Colonic mucosa (tissue), 4 donors: Measurements from ENCODE around the gene SHOC1. TPM values are rescaled to one million over a fixed set of nuclear protein-coding genes. Genes with fewer than 3 reads are reported as not detected.
"Not testable (repeated sequence)": the region's sequence is repeated elsewhere in the genome, so short reads cannot be mapped to it uniquely, and the experiment has no call there.

Experiments used
- DNase-seq: peaks from one replicate; pipeline ENCODE4 v3.0.0-alpha.2; 2020
- H3K27ac ChIP-seq: fragments of 200-600 bp; one replicate; pipeline ENCODE4 v1.8.0; 2021
- H3K27me3 ChIP-seq: fragments of 200-600 bp; one replicate; pipeline ENCODE4 v1.8.0; 2021
- H3K36me3 ChIP-seq: fragments of 200-600 bp; one replicate; pipeline ENCODE4 v1.8.0; 2021
- H3K4me1 ChIP-seq: fragments of 200-600 bp; one replicate; pipeline ENCODE4 v1.8.0; 2021; ENCODE audit warnings: mild to moderate bottlenecking
- H3K4me3 ChIP-seq: fragments of 200-600 bp; one replicate; pipeline ENCODE4 v1.8.0; 2021
- H3K9ac ChIP-seq, 2 donors: one replicate each; pipeline ENCODE4 v1.7.0; 2013; ENCODE audit warnings: control low read depth in 2 of 2, low read depth in 2 of 2, low read length in 2 of 2
- H3K9me3 ChIP-seq: fragments of 200-600 bp; one replicate; pipeline ENCODE4 v1.8.0; 2021
- intact Hi-C: fragments of 100-400 bp; cut with DNase I; formaldehyde crosslinking; loops from one replicate; pipeline ENCODE4 v1.14.1; 2022
- total RNA-seq, 2 donors: library from RNA; stranded (reverse); fragmentation: NEBNext Ultra II Directional in 1 of 2; extraction: Animal tissue kit (Norgen Biotek cat#: 25700) in 1 of 2; gene quantifications; one replicate each; pipeline ENCODE4 v1.2.1, GENCODE V29; 2021
- TF ChIP-seq, protein P1 (sequence below): fragments of 200-600 bp; IDR thresholded peaks from one replicate; pipeline ENCODE4 v1.8.0; 2022; ENCODE audit warnings: antibody characterized with exemption, mild to moderate bottlenecking
- donor health status: healthy.
- donor health status: DM: no; HTN: no; CAD: no.
- donor health status: DM: no; HTN: no; CAD: no.

The SHOC1 gene
- total RNA-seq, 2 donors from 2014 or later = 0.37 TPM; not detected in 1

DNA sequence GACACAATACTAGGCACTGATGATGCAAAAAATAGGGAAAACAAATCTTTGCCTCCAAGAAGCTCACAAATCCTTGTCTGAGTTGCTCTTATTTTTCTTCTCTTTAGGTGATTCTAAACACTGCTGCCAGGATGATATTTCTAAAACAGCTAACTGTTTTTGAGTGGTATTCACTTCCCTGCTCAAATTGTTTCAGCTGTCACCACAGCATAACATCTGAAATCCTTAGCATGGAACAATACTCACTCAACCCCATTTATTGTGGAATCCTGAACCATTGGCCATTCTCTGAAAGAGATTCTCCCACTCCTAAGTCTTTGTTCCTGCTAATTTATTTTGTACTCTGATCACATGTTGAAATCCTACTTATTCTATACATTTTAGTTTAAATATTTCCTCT, 4.8 kb upstream of the SHOC1 start:
- Histone ChIP-seq H3K9me3 (no peaks in the 10 kb centered on the region), H3K27me3 (no peaks in the 10 kb centered on the region), H3K36me3 (no peaks in the 10 kb centered on the region), H3K4me1 (no peaks in the 10 kb centered on the region), H3K27ac (no peak overlapping the region), H3K9ac (no peak overlapping the region), H3K4me3 (no peak overlapping the region)
- TF ChIP-seq, protein P1, sequence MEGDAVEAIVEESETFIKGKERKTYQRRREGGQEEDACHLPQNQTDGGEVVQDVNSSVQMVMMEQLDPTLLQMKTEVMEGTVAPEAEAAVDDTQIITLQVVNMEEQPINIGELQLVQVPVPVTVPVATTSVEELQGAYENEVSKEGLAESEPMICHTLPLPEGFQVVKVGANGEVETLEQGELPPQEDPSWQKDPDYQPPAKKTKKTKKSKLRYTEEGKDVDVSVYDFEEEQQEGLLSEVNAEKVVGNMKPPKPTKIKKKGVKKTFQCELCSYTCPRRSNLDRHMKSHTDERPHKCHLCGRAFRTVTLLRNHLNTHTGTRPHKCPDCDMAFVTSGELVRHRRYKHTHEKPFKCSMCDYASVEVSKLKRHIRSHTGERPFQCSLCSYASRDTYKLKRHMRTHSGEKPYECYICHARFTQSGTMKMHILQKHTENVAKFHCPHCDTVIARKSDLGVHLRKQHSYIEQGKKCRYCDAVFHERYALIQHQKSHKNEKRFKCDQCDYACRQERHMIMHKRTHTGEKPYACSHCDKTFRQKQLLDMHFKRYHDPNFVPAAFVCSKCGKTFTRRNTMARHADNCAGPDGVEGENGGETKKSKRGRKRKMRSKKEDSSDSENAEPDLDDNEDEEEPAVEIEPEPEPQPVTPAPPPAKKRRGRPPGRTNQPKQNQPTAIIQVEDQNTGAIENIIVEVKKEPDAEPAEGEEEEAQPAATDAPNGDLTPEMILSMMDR = no peak
- no peak for DNase-seq
- intact Hi-C loops = no loop called here

DNA sequence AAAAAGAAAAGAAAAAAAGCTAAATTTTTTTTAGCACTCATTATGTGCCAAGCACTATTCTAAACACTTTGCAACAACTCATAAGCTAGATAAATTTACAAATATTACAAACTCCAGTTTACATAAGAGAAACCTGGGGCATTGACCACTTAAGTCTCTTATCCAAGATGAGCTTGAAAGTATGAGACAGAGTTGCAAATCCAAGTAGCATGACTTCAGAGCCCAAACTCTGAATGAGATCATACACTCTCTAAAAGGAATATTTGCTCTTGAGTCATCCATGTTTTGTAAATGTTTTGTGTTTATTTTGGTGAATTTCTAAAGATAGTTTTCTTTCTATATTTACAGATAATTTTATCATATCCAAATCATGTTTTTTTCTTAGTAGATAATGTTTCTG, 4.0 kb upstream of the SHOC1 start:
- H3K27me3 ChIP-seq = no peaks in the 10 kb centered on the region
- no peak for DNase-seq
- TF ChIP-seq, protein P1 = no peak
- no peaks in the 10 kb centered on the region for H3K4me1 ChIP-seq
- H3K4me3 ChIP-seq = no peak overlapping the region
- H3K9me3 ChIP-seq = no peaks in the 10 kb centered on the region
- intact Hi-C loops = no loop called here
- no peaks in the 10 kb centered on the region for H3K36me3 ChIP-seq
- H3K9ac ChIP-seq = no peak overlapping the region
- H3K27ac ChIP-seq = no peak overlapping the region

DNA sequence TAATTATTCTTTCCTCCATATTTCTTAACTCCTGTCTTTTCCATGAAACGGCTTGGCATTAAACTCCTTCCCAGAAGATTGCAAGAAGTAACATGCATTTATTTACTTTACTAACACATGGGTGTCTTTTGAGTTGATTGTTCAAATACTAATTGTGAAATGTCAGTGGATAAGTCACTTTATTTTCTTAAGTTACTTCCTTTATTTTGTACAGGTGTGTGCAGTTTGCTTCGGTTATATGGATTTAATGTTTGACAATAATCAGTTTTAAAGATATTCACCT, 761 bp upstream of the SHOC1 start:
- TF ChIP-seq, protein P1 = no peak
- intact Hi-C loops = no loop called here
- DNase-seq = no peak
- Histone ChIP-seq H3K4me1 (no peaks in the 10 kb centered on the region), H3K27ac (no peak overlapping the region), H3K27me3 (no peaks in the 10 kb centered on the region), H3K36me3 (no peaks in the 10 kb centered on the region), H3K4me3 (no peak overlapping the region), H3K9me3 (no peaks in the 10 kb centered on the region), H3K9ac (no peak overlapping the region)

DNA sequence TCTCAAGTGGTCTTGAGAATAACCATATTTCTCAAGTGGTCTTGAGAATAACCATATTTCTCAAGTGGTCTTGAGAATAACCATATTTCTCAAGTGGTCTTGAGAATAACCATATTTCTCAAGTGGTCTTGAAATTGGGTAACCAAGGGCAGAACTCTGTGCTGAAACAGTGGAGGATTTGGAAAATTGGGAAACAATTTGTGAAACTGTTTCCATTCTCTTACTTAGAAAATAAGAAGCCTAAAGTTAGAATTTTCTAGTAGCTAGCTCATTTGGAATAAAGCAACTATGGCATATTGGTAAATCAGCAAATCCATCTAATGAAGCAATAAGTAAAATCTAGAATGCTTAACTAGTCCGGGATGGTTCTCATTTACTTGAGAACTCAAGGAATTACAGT, 2.9 kb downstream of the SHOC1 start:
- H3K9me3 ChIP-seq, H3K27me3 ChIP-seq, H3K4me1 ChIP-seq, H3K9ac ChIP-seq, H3K27ac ChIP-seq, DNase-seq, H3K4me3 ChIP-seq, H3K36me3 ChIP-seq, intact Hi-C loops: not testable (repeated sequence)

DNA sequence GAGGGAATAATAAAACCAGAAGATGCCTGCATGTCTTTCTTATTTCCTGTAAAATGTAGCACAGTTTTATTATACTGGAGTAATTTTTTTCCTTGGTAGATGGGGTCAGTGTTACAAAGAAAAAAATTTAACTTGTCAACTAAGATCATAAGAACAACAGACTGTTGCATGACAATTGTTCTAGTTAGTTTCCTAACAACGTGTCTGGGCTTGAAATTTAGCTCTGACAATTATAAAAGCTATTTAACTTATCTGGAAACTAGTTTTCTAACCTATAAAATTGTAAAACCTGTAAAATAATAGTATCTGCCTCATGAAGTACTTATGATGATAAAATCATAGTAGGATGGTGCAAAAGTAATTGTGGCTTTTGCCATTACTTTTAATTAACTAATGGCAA, 4.9 kb downstream of the SHOC1 start:
- intact Hi-C loops = no loop called here
- Histone ChIP-seq H3K9me3 (no peaks in the 10 kb centered on the region), H3K9ac (no peak overlapping the region), H3K4me3 (no peak overlapping the region), H3K27ac (no peak overlapping the region), H3K36me3 (no peaks in the 10 kb centered on the region), H3K4me1 (no peaks in the 10 kb centered on the region), H3K27me3 (no peaks in the 10 kb centered on the region)
- TF ChIP-seq, protein P1 = no peak
- DNase-seq = no peak

DNA sequence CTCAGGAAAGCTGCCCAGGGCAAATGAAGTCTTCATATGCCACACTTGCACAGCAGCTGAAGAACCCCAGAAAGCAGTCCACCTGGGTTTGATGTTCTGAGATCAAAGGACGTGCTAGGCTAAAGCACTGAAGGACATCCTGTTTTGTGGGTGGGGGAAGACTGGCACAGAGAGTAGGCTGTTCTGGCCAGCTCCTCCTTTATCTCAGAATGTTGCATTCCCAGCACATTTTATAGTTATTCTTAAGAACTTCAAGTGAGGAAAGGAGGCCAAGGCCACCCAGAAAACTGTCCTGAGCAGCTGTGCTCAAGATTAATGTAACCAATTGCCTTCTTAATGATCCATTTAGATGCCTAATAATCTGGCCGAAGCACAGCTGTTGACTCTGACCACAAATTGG, 10.9 kb downstream of the SHOC1 start:
- Histone ChIP-seq H3K9ac (no peak overlapping the region), H3K4me3 (no peak overlapping the region), H3K27me3 (no peaks in the 10 kb centered on the region), H3K27ac (no peak overlapping the region), H3K9me3 (no peaks in the 10 kb centered on the region), H3K4me1 (no peaks in the 10 kb centered on the region), H3K36me3 (no peaks in the 10 kb centered on the region)
- intact Hi-C loops = no loop called here
- no peak for DNase-seq
- TF ChIP-seq, protein P1 = no peak
